ENCODE results near the gene C15orf61.

DNA sequence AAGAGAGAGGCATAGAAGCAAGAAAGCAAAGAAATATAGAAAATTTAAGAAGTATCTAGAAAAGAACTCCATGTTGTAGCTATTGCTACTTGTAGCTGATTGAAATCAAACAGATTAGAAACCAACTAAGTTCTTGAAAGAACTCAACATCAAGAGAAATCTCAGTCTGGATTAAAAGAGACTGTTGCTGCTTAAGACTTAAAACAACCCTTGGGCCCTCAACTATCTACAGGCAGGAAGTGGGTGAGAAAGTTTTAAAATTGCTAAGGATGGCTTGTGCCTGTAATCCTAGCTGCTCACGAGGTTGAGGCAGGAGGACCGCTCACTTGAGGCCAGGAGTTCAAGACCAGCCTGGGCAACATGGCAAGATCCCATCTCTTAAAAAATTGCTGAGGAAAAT lies 39.3 kb upstream of the C15orf61 start:
- TF ChIP-seq, protein P1, sequence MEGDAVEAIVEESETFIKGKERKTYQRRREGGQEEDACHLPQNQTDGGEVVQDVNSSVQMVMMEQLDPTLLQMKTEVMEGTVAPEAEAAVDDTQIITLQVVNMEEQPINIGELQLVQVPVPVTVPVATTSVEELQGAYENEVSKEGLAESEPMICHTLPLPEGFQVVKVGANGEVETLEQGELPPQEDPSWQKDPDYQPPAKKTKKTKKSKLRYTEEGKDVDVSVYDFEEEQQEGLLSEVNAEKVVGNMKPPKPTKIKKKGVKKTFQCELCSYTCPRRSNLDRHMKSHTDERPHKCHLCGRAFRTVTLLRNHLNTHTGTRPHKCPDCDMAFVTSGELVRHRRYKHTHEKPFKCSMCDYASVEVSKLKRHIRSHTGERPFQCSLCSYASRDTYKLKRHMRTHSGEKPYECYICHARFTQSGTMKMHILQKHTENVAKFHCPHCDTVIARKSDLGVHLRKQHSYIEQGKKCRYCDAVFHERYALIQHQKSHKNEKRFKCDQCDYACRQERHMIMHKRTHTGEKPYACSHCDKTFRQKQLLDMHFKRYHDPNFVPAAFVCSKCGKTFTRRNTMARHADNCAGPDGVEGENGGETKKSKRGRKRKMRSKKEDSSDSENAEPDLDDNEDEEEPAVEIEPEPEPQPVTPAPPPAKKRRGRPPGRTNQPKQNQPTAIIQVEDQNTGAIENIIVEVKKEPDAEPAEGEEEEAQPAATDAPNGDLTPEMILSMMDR (IDR thresholded peaks at IDR 0.05), result no peak
- no peak for TF ChIP-seq POLR2A (IDR thresholded peaks at IDR 0.05)
- TF ChIP-seq POLR2AphosphoS5 (IDR thresholded peaks at IDR 0.05), result no peak
